Skeletal muscle tissue (tissue), 4 donors: ENCODE data around the gene ARHGAP32. TPM values are rescaled to one million over a fixed set of nuclear protein-coding genes. Genes with fewer than 3 reads are reported as not detected.

ENCODE experiments used
- H3K27ac ChIP-seq: one replicate; pipeline ENCODE4 v1.7.0; 2013; ENCODE audit warnings: mild to moderate bottlenecking, low read depth, low read length, inconsistent platforms
- H3K27me3 ChIP-seq, 3 donors: one replicate each; pipeline ENCODE4 v1.7.0; 2013; ENCODE audit warnings: low read length in 3 of 3; ENCODE audit not compliant: control insufficient read depth in 3 of 3, insufficient read depth in 3 of 3
- H3K36me3 ChIP-seq, 3 donors: one replicate each; pipeline ENCODE4 v1.7.0; 2013; ENCODE audit warnings: low read length in 3 of 3; ENCODE audit not compliant: control insufficient read depth in 3 of 3, insufficient read depth in 3 of 3
- H3K4me1 ChIP-seq, 3 donors: one replicate each; pipeline ENCODE4 v1.7.0; 2013; ENCODE audit warnings: low read length in 3 of 3, mild to moderate bottlenecking in 3 of 3; ENCODE audit not compliant: control insufficient read depth in 3 of 3, insufficient read depth in 3 of 3
- H3K4me3 ChIP-seq, 3 donors: one replicate each; pipeline ENCODE4 v1.7.0; 2013; ENCODE audit warnings: low read length in 3 of 3
- H3K9ac ChIP-seq, 3 donors: one replicate each; pipeline ENCODE4 v1.7.0; 2013; ENCODE audit warnings: low read length in 3 of 3, mild to moderate bottlenecking in 3 of 3, moderate library complexity in 2 of 3, low read depth in 1 of 3
- H3K9me3 ChIP-seq, 3 donors: one replicate each; pipeline ENCODE4 v1.7.0; 2013; ENCODE audit warnings: low read length in 3 of 3; ENCODE audit not compliant: control insufficient read depth in 3 of 3
- total RNA-seq: library from RNA; depleted of rRNA; stranded (reverse); fragments of >200 nt; gene quantifications from one replicate; pipeline ENCODE4 v1.2.3, GENCODE V29; 2014
- donor health status: Osteomylitis.

Gene ARHGAP32
- total RNA-seq, 1 donor from 2014 or later = 23.5 TPM

GRCh38 chr11:128942272-128942612 is 249.9 kb downstream of the ARHGAP32 start:
- no peak overlapping the region for H3K27ac ChIP-seq

GRCh38 chr11:128941573-128942271 is 250.4 kb downstream of the ARHGAP32 start:
- no peaks in the 10 kb centered on the region for H3K9me3 ChIP-seq
- no peaks in the 10 kb centered on the region for H3K36me3 ChIP-seq
- H3K27ac ChIP-seq = no peak overlapping the region
- no peak overlapping the region for H3K4me3 ChIP-seq
- H3K4me1 ChIP-seq = peaks cover 0 to 5% (median 0%) of the 10 kb centered on the region in 3 donors
- H3K27me3 ChIP-seq = peaks cover 25 to 56% (median 26%) of the 10 kb centered on the region in 3 donors
- no peak overlapping the region for H3K9ac ChIP-seq

More at GRCh38 chr11:128942272-128942612, 249.9 kb downstream of the ARHGAP32 start:
- H3K4me1 ChIP-seq = peaks cover 0 to 5% (median 0%) of the 10 kb centered on the region in 3 donors
- H3K36me3 ChIP-seq = no peaks in the 10 kb centered on the region
- H3K27me3 ChIP-seq = peaks cover 25 to 56% (median 26%) of the 10 kb centered on the region in 3 donors
- H3K9me3 ChIP-seq = no peaks in the 10 kb centered on the region
- no peak overlapping the region for H3K9ac ChIP-seq
- H3K4me3 ChIP-seq = no peak overlapping the region

GRCh38 chr11:128941110-128941509 is 251.0 kb downstream of the ARHGAP32 start:
- Histone ChIP-seq H3K36me3 (no peaks in the 10 kb centered on the region), H3K9ac (no peak overlapping the region), H3K27ac (no peak overlapping the region), H3K27me3 (peaks cover 25 to 56% (median 26%) of the 10 kb centered on the region in 3 donors), H3K4me3 (no peak overlapping the region), H3K4me1 (peaks cover 0 to 5% (median 0%) of the 10 kb centered on the region in 3 donors), H3K9me3 (no peaks in the 10 kb centered on the region)

- peaks cover 25 to 56% (median 26%) of the 10 kb centered on the region in 3 donors for H3K27me3 ChIP-seq
- H3K4me1 ChIP-seq = peaks cover 0 to 5% (median 0%) of the 10 kb centered on the region in 3 donors
- no peak overlapping the region for H3K4me3 ChIP-seq
- no peaks in the 10 kb centered on the region for H3K9me3 ChIP-seq
- H3K9ac ChIP-seq = no peak overlapping the region
- H3K27ac ChIP-seq = no peak overlapping the region
- no peaks in the 10 kb centered on the region for H3K36me3 ChIP-seq
Observed at GRCh38 chr11:128940603-128941002, 251.5 kb downstream of the ARHGAP32 start.

- H3K9ac ChIP-seq = no peak overlapping the region
- H3K4me1 ChIP-seq = peaks cover 0 to 5% (median 0%) of the 10 kb centered on the region in 3 donors
- no peaks in the 10 kb centered on the region for H3K36me3 ChIP-seq
- H3K4me3 ChIP-seq = no peak overlapping the region
- peaks cover 24 to 51% (median 26%) of the 10 kb centered on the region in 3 donors for H3K27me3 ChIP-seq
- no peak overlapping the region for H3K27ac ChIP-seq
- H3K9me3 ChIP-seq = no peaks in the 10 kb centered on the region
Observed at GRCh38 chr11:128940156-128940555, 252.0 kb downstream of the ARHGAP32 start.

GRCh38 chr11:128939591-128939990 is 252.5 kb downstream of the ARHGAP32 start:
- no peaks in the 10 kb centered on the region for H3K36me3 ChIP-seq
- peaks cover 0 to 5% (median 0%) of the 10 kb centered on the region in 3 donors for H3K4me1 ChIP-seq

GRCh38 chr11:128938156-128938885 is 253.8 kb downstream of the ARHGAP32 start:
- Histone ChIP-seq H3K9ac (no peak overlapping the region), H3K9me3 (no peaks in the 10 kb centered on the region), H3K4me3 (no peak overlapping the region), H3K4me1 (peaks cover 0 to 5% (median 0%) of the 10 kb centered on the region in 3 donors), H3K27me3 (peaks cover 20 to 50% (median 26%) of the 10 kb centered on the region in 3 donors), H3K27ac (no peak overlapping the region), H3K36me3 (no peaks in the 10 kb centered on the region)

More at GRCh38 chr11:128939591-128939990, 252.5 kb downstream of the ARHGAP32 start:
- Histone ChIP-seq H3K27ac (no peak overlapping the region), H3K27me3 (peaks cover 20 to 50% (median 26%) of the 10 kb centered on the region in 3 donors), H3K9ac (no peak overlapping the region), H3K4me3 (no peak overlapping the region), H3K9me3 (no peaks in the 10 kb centered on the region)

GRCh38 chr11:128937480-128937879 is 254.6 kb downstream of the ARHGAP32 start:
- Histone ChIP-seq H3K9ac (no peak overlapping the region), H3K9me3 (no peaks in the 10 kb centered on the region), H3K4me1 (peaks cover 0 to 6% (median 0%) of the 10 kb centered on the region in 3 donors), H3K36me3 (no peaks in the 10 kb centered on the region), H3K4me3 (no peak overlapping the region), H3K27ac (no peak overlapping the region), H3K27me3 (peaks cover 20 to 45% (median 24%) of the 10 kb centered on the region in 3 donors)

GRCh38 chr11:128936606-128937251 is 255.4 kb downstream of the ARHGAP32 start:
- H3K9me3 ChIP-seq = no peaks in the 10 kb centered on the region
- H3K36me3 ChIP-seq = no peaks in the 10 kb centered on the region
- no peak overlapping the region for H3K27ac ChIP-seq
- no peak overlapping the region for H3K9ac ChIP-seq
- no peak overlapping the region for H3K4me3 ChIP-seq
- H3K4me1 ChIP-seq = peaks cover 0 to 12% (median 0%) of the 10 kb centered on the region in 3 donors
- peaks cover 17 to 37% (median 19%) of the 10 kb centered on the region in 3 donors for H3K27me3 ChIP-seq
